Body of pancreas (tissue), 4 donors: ENCODE measurements around the gene YIF1B.

Experiments
- CTCF ChIP-seq, 7 experiments: fragments of 450-650 bp in 4 of 7; fragments of 200-600 bp in 3 of 7; sonication (generic) in 3 of 7; IDR thresholded peaks; one replicate each; pipeline ENCODE4 v1.5.1; 2016 to 2019; ENCODE audit warnings: antibody characterized with exemption in 7 of 7
- POLR2A ChIP-seq, 3 donors: fragments of 450-650 bp; IDR thresholded peaks; one replicate each; pipeline ENCODE4 v1.6.1; 2016; ENCODE audit warnings: antibody characterized with exemption in 3 of 3, mild to moderate bottlenecking in 2 of 3

DNA sequence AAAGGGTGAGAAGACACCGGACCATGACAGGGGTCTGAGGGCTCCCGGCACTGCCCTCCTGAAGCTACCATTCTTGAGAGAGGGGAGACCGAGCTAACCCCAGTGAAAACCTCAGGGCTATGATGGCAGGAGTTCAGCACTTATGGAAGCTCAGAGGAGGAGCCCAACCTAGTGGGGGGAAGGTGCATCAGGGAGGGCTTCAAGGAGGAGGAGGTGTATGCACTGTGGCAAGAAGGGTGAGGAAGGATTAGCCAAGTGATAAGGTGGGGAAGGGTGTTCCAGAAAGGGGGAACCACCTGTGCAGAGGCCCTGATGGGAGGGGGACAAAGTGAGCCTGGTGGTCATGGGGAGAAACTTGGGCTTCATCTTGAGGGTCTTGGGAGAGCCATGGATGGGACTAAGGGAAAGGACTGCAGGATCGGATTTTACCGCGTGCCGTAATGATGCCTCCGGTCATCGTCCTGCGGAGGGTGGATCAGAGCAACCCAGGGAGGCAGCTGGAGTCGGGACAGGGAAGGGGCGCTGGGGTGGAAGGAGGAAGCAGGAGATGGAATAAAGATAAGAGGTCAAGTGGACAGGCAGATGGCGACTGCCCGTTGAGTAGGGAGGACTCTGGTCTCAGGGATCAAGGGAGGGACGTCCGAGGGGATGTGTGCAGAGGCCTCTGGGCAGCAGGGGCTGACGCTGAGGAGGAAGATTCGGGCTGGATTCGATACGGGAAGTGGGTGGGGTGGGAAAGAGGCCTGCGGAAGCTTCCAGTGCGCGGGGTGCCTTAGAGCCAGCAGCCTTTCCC lies 45.3 kb upstream of the YIF1B start:
- TF ChIP-seq CTCF (IDR thresholded peaks at IDR 0.05) (no peak), POLR2A (IDR thresholded peaks at IDR 0.05) (no peak)
